GM19463 (cell line): Measurements from ENCODE around the gene LILRA6.

Experiments
- ATAC-seq: cut with Tn5 transposase; IDR thresholded peaks from one replicate; pipeline ENCODE4 v1.9.1; 2021; ENCODE audit warnings: mild to moderate bottlenecking, moderate library complexity; ENCODE audit not compliant: unreplicated experiment

Gene LILRA6

DNA sequence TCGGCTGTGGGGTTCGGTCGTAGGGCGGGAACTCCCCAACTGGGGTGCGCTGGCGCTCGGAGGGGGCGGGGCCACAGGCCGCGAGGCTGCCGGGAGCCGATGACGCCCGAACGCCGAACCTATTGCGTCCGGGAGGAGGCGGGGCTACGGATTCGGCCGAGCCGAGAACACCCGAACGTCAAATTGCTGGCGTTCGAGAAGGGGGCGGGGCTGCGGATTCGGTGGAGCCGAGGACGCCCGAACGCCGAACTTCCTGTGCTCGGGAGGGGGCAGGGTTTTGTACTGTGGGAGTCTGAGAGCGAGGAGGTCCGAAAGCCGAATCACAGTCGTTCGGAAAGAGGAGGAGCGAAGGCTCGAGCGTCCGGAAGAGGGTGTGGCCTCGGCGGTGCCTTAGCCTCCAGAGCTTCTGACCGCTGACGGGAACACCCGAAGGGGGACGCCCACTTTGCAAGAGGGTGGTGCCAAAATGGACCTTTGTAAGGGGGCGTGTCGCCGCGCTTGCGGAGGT lies 52.0 kb downstream of the LILRA6 start:
- peak; percentile 40 for ATAC-seq

DNA sequence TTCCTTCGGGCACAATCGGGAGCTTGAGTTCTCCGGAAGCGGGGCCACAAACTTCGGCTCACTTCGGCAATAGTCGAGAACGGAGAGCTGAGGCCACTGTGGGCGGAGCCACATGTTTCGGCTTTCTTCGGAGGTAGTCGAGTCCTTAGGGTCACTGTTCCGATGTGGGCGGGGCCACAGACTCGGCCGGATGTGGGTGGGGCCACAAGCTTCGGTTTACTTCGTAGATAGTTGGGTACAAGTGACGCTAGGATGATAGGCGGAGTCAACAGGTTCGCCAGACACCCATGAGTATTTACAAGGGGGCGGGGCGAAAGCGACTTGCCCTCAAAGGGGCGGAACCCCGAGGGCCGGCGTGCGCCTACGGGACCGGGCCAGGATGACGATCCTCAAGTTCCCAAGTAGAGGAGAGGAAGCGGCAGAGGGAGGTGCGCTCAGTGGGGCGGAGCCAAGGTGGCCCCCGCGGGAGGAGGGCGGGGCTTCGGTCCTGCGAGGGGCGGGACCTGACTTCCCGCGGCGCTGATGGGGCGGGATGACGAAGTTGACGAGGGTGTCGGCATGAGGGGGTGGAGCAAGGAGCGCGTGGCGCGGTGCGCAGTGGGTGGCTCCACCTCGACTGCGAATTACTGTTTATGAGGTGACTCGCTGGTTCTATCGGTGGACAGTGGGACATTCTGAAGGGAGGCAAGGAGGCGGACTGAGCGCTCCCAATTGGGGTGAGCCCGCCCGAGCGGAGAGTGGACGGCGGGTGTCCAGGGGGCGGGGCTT lies 52.7 kb downstream of the LILRA6 start:
- ATAC-seq, result peak; percentile 43

DNA sequence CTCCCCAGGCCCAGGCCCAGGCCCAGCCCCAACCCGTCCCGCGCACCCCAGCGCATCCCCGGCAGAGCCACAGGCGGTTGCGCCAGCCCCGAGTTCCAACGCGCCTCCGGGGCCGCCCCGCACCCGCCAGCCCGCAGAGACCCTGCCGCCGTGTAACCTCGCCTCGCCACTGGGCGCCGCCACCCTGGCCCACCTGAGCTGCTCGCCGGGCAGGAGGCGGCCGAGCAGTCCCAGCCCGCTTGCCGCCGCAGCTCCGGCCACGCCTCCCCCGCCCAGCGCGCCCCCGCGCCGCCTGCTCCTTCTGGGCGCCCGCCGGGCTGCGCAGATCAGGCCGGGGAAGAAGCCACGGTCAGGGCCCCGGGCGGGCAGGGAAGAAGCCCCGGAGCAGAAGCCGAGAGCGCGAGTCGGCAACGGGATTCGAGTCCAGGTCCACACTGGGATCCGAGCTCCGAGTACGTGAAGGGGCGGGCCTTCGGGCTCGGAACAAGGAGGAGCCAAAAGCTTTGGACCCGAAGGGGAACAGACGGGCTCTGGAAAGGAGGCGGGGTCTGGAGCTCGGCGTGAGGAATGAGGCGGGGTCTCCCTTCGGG lies 53.4 kb downstream of the LILRA6 start, which contains the start of gene MBOAT7:
MBOAT7 (minus strand) TSS at position 436 of the 590 bp plus-strand sequence. CDS start 1,072 bp downstream, outside the sequence.
- peak; percentile 15 for ATAC-seq

DNA sequence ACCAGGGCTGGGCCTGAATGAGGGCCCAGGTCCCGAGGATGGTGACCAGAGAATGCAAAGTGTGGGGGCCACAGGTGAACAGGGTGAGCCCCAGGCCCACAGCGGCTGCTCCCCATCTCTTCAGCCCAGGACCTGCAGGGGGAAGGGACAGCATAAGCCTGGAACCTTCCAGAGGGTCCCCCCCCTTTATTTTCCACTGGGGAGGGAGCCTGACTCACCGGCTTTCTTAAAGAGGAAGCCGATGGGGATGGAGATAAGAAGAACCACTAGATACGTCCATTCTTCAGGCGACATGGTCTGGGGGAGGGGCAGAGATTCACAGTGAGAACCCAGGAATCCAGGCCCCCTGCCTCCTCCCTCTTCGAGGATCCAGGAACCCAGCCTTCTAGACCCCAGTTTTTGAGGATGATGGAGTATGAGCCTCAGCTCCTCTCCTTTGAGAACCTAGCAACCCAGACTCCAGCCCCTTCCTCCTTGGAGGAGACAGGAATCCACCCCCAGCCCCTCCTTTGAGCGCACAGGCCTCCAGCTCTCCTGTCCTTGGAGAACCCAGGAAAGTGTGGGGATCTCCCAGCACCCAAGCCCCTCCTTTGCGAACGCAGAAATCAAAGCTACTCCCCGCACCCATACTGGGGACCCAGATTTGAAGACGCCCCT lies 54.2 kb downstream of the LILRA6 start:
- ATAC-seq, result no peak

DNA sequence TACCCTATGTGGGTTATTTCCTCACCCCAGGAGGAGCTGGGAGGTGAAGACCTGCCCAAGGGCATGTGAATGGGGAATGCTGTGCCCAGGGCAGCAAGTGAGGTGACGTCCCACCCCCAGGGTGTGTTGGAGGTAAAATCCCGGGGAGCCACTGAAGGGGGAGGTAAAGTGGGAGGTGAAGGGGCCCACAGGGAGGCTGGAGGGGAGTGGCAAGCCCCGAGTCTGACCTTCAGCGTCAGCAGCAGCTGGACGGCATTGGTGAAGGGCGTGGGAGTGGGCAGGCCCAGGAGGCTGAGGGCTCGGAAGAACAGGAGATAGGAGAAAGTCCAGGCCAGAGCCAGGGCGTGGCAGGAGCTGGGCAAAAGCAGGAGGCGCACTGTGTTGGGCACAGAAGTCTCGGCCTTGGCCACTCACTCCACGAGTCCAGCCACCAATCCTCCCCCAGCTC lies 55.6 kb downstream of the LILRA6 start:
- ATAC-seq, result no peak
